Hepatocyte (in vitro differentiated cells): ENCODE measurements around the gene CPT1B.

Experiments used
- EZH2 ChIP-seq: fragments of 200-600 bp; sonication (generic); IDR thresholded peaks from 2 replicates; pipeline ENCODE4 v1.6.1; 2016; ENCODE audit warnings: antibody characterized with exemption, mild to moderate bottlenecking, borderline replicate concordance
- EZH2phosphoT487 ChIP-seq: fragments of 200-600 bp; sonication (generic); IDR thresholded peaks from one replicate; pipeline ENCODE4 v1.6.1; 2018; ENCODE audit warnings: antibody characterized with exemption, mild to moderate bottlenecking, low read depth, moderate library complexity; ENCODE audit not compliant: unreplicated experiment, severe bottlenecking
- TF ChIP-seq, protein P1 (sequence below): fragments of 200-600 bp; sonication (generic); IDR thresholded peaks from 2 replicates; pipeline ENCODE4 v1.5.1; 2016; ENCODE audit warnings: antibody characterized with exemption, mild to moderate bottlenecking; ENCODE audit not compliant: poor library complexity

DNA sequence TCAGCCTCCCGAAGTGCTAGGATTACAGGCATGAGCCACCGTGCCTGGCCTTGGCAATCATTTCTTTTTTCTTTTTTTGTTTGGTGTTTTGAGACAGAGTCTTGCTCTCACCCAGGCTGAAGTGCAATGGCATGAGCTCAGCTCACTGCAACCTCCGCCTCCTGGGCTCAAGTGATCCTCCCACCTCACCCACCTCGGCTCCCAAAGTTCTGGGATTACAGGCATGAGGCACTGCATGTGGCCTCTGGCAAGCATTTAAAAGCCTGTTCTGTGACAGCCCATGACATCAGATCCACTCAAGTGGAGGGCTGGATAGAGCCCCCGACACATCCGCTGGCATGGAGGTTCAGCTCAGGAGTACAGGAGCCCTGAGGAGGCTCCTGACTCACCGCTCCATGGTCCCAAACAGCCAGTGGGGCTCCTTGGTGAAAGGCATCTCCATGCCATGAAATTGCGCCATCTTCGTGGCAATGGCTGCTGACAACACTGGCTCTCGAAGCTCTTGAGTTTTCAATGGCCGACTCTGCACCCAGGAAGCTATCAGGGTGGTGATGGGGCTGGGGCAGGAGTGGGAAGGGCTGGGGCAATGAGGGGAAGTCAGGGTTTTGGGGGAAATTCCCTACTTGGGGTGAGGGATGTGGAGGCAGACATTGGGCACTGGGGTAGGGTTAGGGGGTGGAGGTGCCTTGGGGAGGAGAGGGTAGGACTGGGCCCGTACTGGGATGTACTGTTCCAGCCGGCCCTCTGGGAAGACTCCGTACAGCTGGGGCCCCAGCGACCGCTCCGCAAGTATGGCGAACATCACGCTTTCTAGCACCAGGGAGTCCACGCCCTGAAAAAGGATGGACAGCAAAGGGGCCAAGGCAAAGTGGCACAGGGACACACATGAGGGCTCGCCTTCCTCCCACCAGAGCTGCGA lies 3.1 kb upstream of the CPT1B start:
- TF ChIP-seq, protein P1, sequence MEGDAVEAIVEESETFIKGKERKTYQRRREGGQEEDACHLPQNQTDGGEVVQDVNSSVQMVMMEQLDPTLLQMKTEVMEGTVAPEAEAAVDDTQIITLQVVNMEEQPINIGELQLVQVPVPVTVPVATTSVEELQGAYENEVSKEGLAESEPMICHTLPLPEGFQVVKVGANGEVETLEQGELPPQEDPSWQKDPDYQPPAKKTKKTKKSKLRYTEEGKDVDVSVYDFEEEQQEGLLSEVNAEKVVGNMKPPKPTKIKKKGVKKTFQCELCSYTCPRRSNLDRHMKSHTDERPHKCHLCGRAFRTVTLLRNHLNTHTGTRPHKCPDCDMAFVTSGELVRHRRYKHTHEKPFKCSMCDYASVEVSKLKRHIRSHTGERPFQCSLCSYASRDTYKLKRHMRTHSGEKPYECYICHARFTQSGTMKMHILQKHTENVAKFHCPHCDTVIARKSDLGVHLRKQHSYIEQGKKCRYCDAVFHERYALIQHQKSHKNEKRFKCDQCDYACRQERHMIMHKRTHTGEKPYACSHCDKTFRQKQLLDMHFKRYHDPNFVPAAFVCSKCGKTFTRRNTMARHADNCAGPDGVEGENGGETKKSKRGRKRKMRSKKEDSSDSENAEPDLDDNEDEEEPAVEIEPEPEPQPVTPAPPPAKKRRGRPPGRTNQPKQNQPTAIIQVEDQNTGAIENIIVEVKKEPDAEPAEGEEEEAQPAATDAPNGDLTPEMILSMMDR, result no peak
- no peak for TF ChIP-seq EZH2
- no peak for TF ChIP-seq EZH2phosphoT487
